GM10248 (cell line): ENCODE results near the gene ZNF892.
"Not testable (repeated sequence)": the region's sequence is repeated elsewhere in the genome, so short reads cannot be mapped to it uniquely, and the experiment has no call there.

Experiments
- CTCF ChIA-PET: fragments of 300-600 bp; sonication (Branson Sonifier 250); formaldehyde crosslinking; extraction: SDS; loops from one replicate; lab custom pipeline; 2021; ENCODE audit warnings: antibody characterized with exemption; lab: Yijun Ruan, JAX
- POLR2A ChIA-PET: fragments of 350-650 bp; sonication (Branson Sonifier 250); formaldehyde crosslinking; extraction: SDS; loops from one replicate; lab custom pipeline; 2020; ENCODE audit warnings: antibody characterized with exemption; lab: Yijun Ruan, JAX
- DNase-seq: peaks from one replicate; pipeline ENCODE4 v3.0.0; 2012; ENCODE audit errors: extremely low spot score
- TF ChIP-seq, protein P1 (sequence below): IDR thresholded peaks from 2 replicates; pipeline ENCODE4 v1.5.1; 2012; ENCODE audit warnings: mild to moderate bottlenecking, low read depth; ENCODE audit errors: extremely low read depth, missing control alignments, control extremely low read depth

Gene ZNF892

GRCh38 chr2:95185197-95185596 is 22.1 kb upstream of the ZNF892 start:
- ChIA-PET POLR2A (interaction anchor here (0.6 kb wide), 1 partner anchor 19 kb away, joined by 3 read pairs; no protein-coding TSS in a partner anchor), CTCF (no interaction called here)
- TF ChIP-seq, protein P1, sequence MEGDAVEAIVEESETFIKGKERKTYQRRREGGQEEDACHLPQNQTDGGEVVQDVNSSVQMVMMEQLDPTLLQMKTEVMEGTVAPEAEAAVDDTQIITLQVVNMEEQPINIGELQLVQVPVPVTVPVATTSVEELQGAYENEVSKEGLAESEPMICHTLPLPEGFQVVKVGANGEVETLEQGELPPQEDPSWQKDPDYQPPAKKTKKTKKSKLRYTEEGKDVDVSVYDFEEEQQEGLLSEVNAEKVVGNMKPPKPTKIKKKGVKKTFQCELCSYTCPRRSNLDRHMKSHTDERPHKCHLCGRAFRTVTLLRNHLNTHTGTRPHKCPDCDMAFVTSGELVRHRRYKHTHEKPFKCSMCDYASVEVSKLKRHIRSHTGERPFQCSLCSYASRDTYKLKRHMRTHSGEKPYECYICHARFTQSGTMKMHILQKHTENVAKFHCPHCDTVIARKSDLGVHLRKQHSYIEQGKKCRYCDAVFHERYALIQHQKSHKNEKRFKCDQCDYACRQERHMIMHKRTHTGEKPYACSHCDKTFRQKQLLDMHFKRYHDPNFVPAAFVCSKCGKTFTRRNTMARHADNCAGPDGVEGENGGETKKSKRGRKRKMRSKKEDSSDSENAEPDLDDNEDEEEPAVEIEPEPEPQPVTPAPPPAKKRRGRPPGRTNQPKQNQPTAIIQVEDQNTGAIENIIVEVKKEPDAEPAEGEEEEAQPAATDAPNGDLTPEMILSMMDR = no peak
- DNase-seq = no peak

DNA sequence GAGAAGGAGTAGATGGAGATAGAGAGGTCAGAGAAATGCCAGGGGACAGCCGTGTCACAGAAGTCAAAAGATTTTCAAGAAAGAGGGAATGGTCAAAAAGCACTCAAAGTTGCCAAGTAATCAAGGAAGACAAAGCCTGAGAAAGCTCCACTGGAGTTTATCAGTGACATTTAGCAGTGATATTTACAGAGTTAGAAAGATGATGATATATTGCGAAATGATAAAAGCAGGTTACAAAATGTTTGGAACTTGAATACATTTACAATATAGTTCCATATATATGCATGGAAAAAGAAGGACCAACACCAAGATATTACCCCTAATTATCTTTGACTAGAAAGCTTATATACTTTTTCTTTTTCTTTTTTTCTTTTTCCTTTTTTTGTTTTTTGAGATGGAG is 21.3 kb upstream of the ZNF892 start:
- CTCF ChIA-PET = no interaction called here

DNA sequence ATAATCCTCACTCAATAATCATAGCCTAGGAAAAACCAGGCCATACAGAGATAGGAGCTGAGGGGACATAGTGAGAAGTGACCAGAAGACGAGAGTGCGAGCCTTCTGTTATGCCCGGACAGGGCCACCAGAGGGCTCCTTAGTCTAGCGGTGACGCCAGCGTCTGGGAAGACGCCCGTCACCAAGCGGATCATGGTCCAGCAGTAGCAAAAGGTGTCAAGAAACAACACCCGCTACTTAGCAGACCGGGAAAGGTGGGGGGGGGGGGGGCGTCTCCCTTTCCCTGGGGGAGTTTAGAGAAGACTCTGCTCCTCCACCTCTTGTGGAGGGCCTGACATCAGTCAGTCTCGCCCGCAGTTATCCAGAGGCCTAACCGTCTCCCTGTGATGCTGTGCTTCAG is 14.4 kb upstream of the ZNF892 start:
- TF ChIP-seq, protein P1 = peak; percentile 55
- CTCF ChIA-PET, DNase-seq, POLR2A ChIA-PET: not testable (repeated sequence)

More for the DNA sequence above, 21.3 kb upstream of the ZNF892 start:
- POLR2A ChIA-PET = interaction anchor here (0.6 kb wide), 1 partner anchor 19 kb away, joined by 3 read pairs; no protein-coding TSS in a partner anchor
- TF ChIP-seq, protein P1 = no peak
- no peak for DNase-seq

GRCh38 chr2:95203911-95204310 is 3.4 kb upstream of the ZNF892 start:
- TF ChIP-seq, protein P1 = no peak
- ChIA-PET POLR2A (no interaction called here), CTCF (no interaction called here)
- no peak for DNase-seq

DNA sequence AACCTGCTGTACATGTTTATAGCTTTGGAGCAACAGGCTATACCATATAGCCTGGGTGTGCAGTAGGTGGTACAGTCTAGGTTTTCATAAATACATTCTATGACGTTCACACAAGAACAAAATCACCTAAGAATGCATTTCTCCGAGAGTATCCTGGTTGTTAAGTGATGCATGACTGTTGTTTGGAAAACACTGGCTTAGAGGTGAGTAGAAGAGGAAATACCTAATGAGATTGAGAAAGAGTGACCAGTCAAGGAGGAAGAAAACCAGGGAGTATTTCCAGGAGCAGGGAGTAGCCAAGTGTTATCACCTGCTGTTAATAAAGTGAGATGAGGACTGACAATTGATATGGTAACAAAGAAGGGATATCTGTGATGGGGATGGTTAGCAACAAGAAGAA is 2.9 kb upstream of the ZNF892 start:
- CTCF ChIA-PET = no interaction called here
- no peak for DNase-seq

GRCh38 chr2:95206096-95206495 is 1.2 kb upstream of the ZNF892 start:
- TF ChIP-seq, protein P1 = no peak
- CTCF ChIA-PET = interaction anchor here (1.2 to 2.0 kb wide), 4 partner anchors 26 to 129 kb away, joined by 3 to 5 read pairs (median 4); partner anchors contain the start of genes ZNF2 and ZNF514

More for the DNA sequence above, 2.9 kb upstream of the ZNF892 start:
- TF ChIP-seq, protein P1 = no peak
- POLR2A ChIA-PET = no interaction called here

More at GRCh38 chr2:95206096-95206495, 1.2 kb upstream of the ZNF892 start:
- DNase-seq = no peak
- POLR2A ChIA-PET = no interaction called here
